Measurements from ENCODE around the gene UBALD1.

GRCh38 chr16:4614571-4615383 lies at the start of gene UBALD1:
- no peak for TF ChIP-seq CTCF (IDR thresholded peaks at IDR 0.05)
- TF ChIP-seq EZH2 (IDR thresholded peaks at IDR 0.05; ENCODE audit: borderline replicate concordance, insufficient read depth, low read depth, low read length, poor library complexity, severe bottlenecking), result no peak
